H9 (cell line): Measurements from ENCODE around the gene SYNPO. TPM values are rescaled to one million over a fixed set of nuclear protein-coding genes. Genes with fewer than 3 reads are reported as not detected.

Experiments
- DNase-seq: peaks from one replicate; pipeline ENCODE4 v3.0.0-alpha.2; 2017
- H2AFZ ChIP-seq: one replicate; pipeline ENCODE4 v1.6.1; 2013; ENCODE audit warnings: mild to moderate bottlenecking, low read length, control low read depth, moderate library complexity
- H2AK5ac ChIP-seq: 2 replicates; pipeline ENCODE4 v1.6.1; 2013; ENCODE audit warnings: low read length, control low read depth, mixed read lengths; ENCODE audit not compliant: insufficient read length
- H2BK120ac ChIP-seq: one replicate; pipeline ENCODE4 v1.6.1; 2013; ENCODE audit warnings: low read depth, mild to moderate bottlenecking, low read length, control low read depth, inconsistent platforms; ENCODE audit not compliant: poor library complexity, severe bottlenecking
- H2BK12ac ChIP-seq: 2 replicates; pipeline ENCODE4 v1.6.1; 2013; ENCODE audit warnings: low read length, control low read depth, mixed read lengths, low read depth; ENCODE audit not compliant: insufficient read length
- H2BK15ac ChIP-seq: 2 replicates; pipeline ENCODE4 v1.6.1; 2013; ENCODE audit warnings: low read depth, low read length, control low read depth
- H2BK20ac ChIP-seq: one replicate; pipeline ENCODE4 v1.6.1; 2013; ENCODE audit warnings: low read depth, mild to moderate bottlenecking, low read length, control low read depth, inconsistent platforms; ENCODE audit not compliant: poor library complexity, severe bottlenecking
- H2BK5ac ChIP-seq: 2 replicates; pipeline ENCODE4 v1.6.1; 2013; ENCODE audit warnings: low read length, control low read depth, mixed read lengths; ENCODE audit not compliant: insufficient read length
- H3K14ac ChIP-seq: 2 replicates; pipeline ENCODE4 v1.6.1; 2013; ENCODE audit warnings: low read length, control low read depth; ENCODE audit not compliant: insufficient read depth
- H3K18ac ChIP-seq: 2 replicates; pipeline ENCODE4 v1.6.1; 2013; ENCODE audit warnings: low read depth, mild to moderate bottlenecking, mixed read lengths, low read length, control low read depth; ENCODE audit not compliant: insufficient read length
- H3K23ac ChIP-seq: 2 replicates; pipeline ENCODE4 v1.6.1; 2013; ENCODE audit warnings: low read length, control low read depth, mixed read lengths, low read depth; ENCODE audit not compliant: insufficient read length
- H3K23me2 ChIP-seq: 2 replicates; pipeline ENCODE4 v1.6.1; 2013; ENCODE audit warnings: low read depth, mild to moderate bottlenecking, mixed read lengths, low read length, control low read depth; ENCODE audit not compliant: insufficient read length, poor library complexity, severe bottlenecking
- H3K27ac ChIP-seq: 2 replicates; pipeline ENCODE4 v1.5.1; 2013; ENCODE audit warnings: low read length, control low read depth, mixed read lengths, low read depth; ENCODE audit not compliant: insufficient read length
- H3K27me3 ChIP-seq: 2 replicates; pipeline ENCODE4 v1.6.1; 2013; ENCODE audit warnings: low read length, control low read depth, inconsistent platforms; ENCODE audit not compliant: insufficient read depth
- H3K4ac ChIP-seq: 2 replicates; pipeline ENCODE4 v1.6.1; 2013; ENCODE audit warnings: low read depth, mild to moderate bottlenecking, control low read depth, inconsistent platforms, low read length, moderate library complexity
- H3K4me1 ChIP-seq: 2 replicates; pipeline ENCODE4 v1.6.1; 2013; ENCODE audit warnings: low read length, control low read depth, inconsistent platforms; ENCODE audit not compliant: insufficient read depth
- H3K4me2 ChIP-seq: 2 replicates; pipeline ENCODE4 v1.6.1; 2013; ENCODE audit warnings: low read length, control low read depth, mixed read lengths; ENCODE audit not compliant: insufficient read length, insufficient read depth
- H3K56ac ChIP-seq: 2 replicates; pipeline ENCODE4 v1.6.1; 2013; ENCODE audit warnings: low read depth, mild to moderate bottlenecking, mixed read lengths, low read length, control low read depth; ENCODE audit not compliant: insufficient read length
- H3K79me1 ChIP-seq: 2 replicates; pipeline ENCODE4 v1.6.1; 2013; ENCODE audit warnings: low read depth, mild to moderate bottlenecking, moderate library complexity, low read length, control low read depth, inconsistent platforms; ENCODE audit not compliant: insufficient read depth, poor library complexity, severe bottlenecking
- H3K79me2 ChIP-seq: 2 replicates; pipeline ENCODE4 v1.6.1; 2013; ENCODE audit warnings: low read length, control low read depth, inconsistent platforms; ENCODE audit not compliant: insufficient read depth
- H3K9ac ChIP-seq: 2 replicates; pipeline ENCODE4 v1.6.1; 2013; ENCODE audit warnings: low read length, control low read depth, mixed read lengths; ENCODE audit not compliant: insufficient read length; ENCODE audit errors: extremely low read depth
- H3K9me3 ChIP-seq: one replicate; pipeline ENCODE4 v1.6.1; 2013; ENCODE audit warnings: low read depth, low read length, inconsistent platforms; ENCODE audit not compliant: control insufficient read depth
- H3T11ph ChIP-seq: one replicate; pipeline ENCODE4 v1.6.1; 2013; ENCODE audit warnings: mild to moderate bottlenecking, low read length, control low read depth, inconsistent platforms
- H4K20me1 ChIP-seq: one replicate; pipeline ENCODE4 v1.6.1; 2013; ENCODE audit not compliant: control insufficient read depth, insufficient read length, insufficient read depth
- H4K5ac ChIP-seq: 2 replicates; pipeline ENCODE4 v1.6.1; 2013; ENCODE audit warnings: low read depth, mild to moderate bottlenecking, mixed read lengths, low read length, control low read depth; ENCODE audit not compliant: insufficient read length
- H4K8ac ChIP-seq: replicated peaks from 2 replicates; pipeline ENCODE4 v1.6.1; 2013; ENCODE audit warnings: low read length, control low read depth, mixed read lengths, low read depth; ENCODE audit not compliant: insufficient read length
- H4K91ac ChIP-seq: 2 replicates; pipeline ENCODE4 v1.6.1; 2013; ENCODE audit warnings: low read depth, mild to moderate bottlenecking, moderate library complexity, mixed read lengths, low read length, control low read depth; ENCODE audit not compliant: insufficient read length
- H3K27ac Mint-ChIP-seq, 3 experiments: 2 replicates in 2 of 3; 3 replicates in 1 of 3; pipeline ENCODE4 v1.8.0; 2020 to 2021; ENCODE audit warnings: mixed read lengths in 3 of 3, mild to moderate bottlenecking in 1 of 3, moderate library complexity in 1 of 3
- H3K27me3 Mint-ChIP-seq: 2 replicates; pipeline ENCODE4 v1.8.0; 2021; ENCODE audit warnings: low read depth, mild to moderate bottlenecking, moderate library complexity, mixed read lengths
- H3K36me3 Mint-ChIP-seq, 3 experiments: 2 replicates in 2 of 3; 3 replicates in 1 of 3; pipeline ENCODE4 v1.8.0; 2020 to 2021; ENCODE audit warnings: low read depth in 3 of 3, mixed read lengths in 3 of 3; ENCODE audit not compliant: insufficient read depth in 1 of 3
- H3K4me1 Mint-ChIP-seq, 2 experiments: 2 replicates each; pipeline ENCODE4 v1.8.0; 2020; ENCODE audit warnings: mixed read lengths in 2 of 2
- H3K4me3 Mint-ChIP-seq, 2 experiments: 2 replicates in 1 of 2; 3 replicates in 1 of 2; pipeline ENCODE4 v1.8.0; 2020 to 2021; ENCODE audit warnings: mild to moderate bottlenecking in 2 of 2, mixed read lengths in 2 of 2, moderate library complexity in 1 of 2
- H3K9me3 Mint-ChIP-seq, 2 experiments: 2 replicates in 1 of 2; 3 replicates in 1 of 2; pipeline ENCODE4 v1.8.0; 2020; ENCODE audit warnings: mild to moderate bottlenecking in 2 of 2, mixed read lengths in 2 of 2, moderate library complexity in 1 of 2
- CTCF ChIP-seq: fragments of 200-600 bp; sonication (generic); conservative IDR thresholded peaks from 3 replicates; pipeline ENCODE4 v1.8.0; 2021; ENCODE audit warnings: antibody characterized with exemption, mild to moderate bottlenecking
- WGBS: extraction: QIAGEN DNeasy Blood & Tissue Kit; methylation state at CpG from one replicate; pipeline ENCODE4 v1.1.7; 2013; ENCODE audit warnings: missing lambda C conversion rate, low lambda C conversion rate, mixed read lengths; ENCODE audit not compliant: insufficient read length; ENCODE audit errors: extremely low coverage; 5-methylcytosine and 5-hydroxymethylcytosine counted together
- total RNA-seq: library from RNA; stranded (reverse); gene quantifications from 2 replicates; pipeline ENCODE4 v1.2.1, GENCODE V29; 2021

SYNPO gene
- total RNA-seq, 1 experiment from 2014 or later: 1.7 TPM

GRCh38 chr5:150644058-150644457 is 3.6 kb downstream of the SYNPO start:
- Histone ChIP-seq H3K4me2 (no peak overlapping the region), H2AK5ac (no peak overlapping the region), H2BK12ac (no peak overlapping the region), H2AFZ (no peak overlapping the region), H3K79me1 (no peaks in the 10 kb centered on the region), H3K27me3 (no peaks in the 10 kb centered on the region), H3K23ac (no peak overlapping the region), H3K14ac (no peak overlapping the region), H3K18ac (no peak overlapping the region), H2BK15ac (no peak overlapping the region), H3K27ac (no peak overlapping the region), H2BK20ac (no peak overlapping the region), H4K5ac (no peak overlapping the region), H4K91ac (no peak overlapping the region), H3T11ph (no peak overlapping the region), H3K23me2 (no peaks in the 10 kb centered on the region), H2BK120ac (no peak overlapping the region), H3K9ac (no peak overlapping the region), H3K56ac (no peak overlapping the region), H3K4me1 (peaks cover 2% of the 10 kb centered on the region; the same call in 1 of the 2 replicates), H3K79me2 (no peaks in the 10 kb centered on the region), H2BK5ac (no peak overlapping the region), H3K9me3 (no peaks in the 10 kb centered on the region), H3K4ac (no peak overlapping the region), H4K8ac (no peak overlapping the region), H4K20me1 (no peaks in the 10 kb centered on the region)
- H3K36me3 Mint-ChIP-seq: no peaks in the 10 kb centered on the region
- no CpG with 5 or more reads among the region's 5 CpGs for whole genome bisulfite sequencing
- H3K9me3 Mint-ChIP-seq: no peaks in the 10 kb centered on the region
- TF ChIP-seq CTCF: no peak
- H3K27me3 Mint-ChIP-seq: peaks cover 2% of the 10 kb centered on the region; the same call in 1 of the 2 replicates
- peak overlapping the region in 2 of 3 experiments; percentile 44 to 85; a peak in 5 of 7 replicates for H3K27ac Mint-ChIP-seq
- no peak for DNase-seq
- H3K4me3 Mint-ChIP-seq: no peak overlapping the region
- H3K4me1 Mint-ChIP-seq: peaks cover 36 to 51% of the 10 kb centered on the region in 2 experiments
